ENCODE measurements around the gene NOTCH2NLA.
"Not testable (repeated sequence)": the region's sequence is repeated elsewhere in the genome, so short reads cannot be mapped to it uniquely, and the experiment has no call there.

Gene NOTCH2NLA

DNA sequence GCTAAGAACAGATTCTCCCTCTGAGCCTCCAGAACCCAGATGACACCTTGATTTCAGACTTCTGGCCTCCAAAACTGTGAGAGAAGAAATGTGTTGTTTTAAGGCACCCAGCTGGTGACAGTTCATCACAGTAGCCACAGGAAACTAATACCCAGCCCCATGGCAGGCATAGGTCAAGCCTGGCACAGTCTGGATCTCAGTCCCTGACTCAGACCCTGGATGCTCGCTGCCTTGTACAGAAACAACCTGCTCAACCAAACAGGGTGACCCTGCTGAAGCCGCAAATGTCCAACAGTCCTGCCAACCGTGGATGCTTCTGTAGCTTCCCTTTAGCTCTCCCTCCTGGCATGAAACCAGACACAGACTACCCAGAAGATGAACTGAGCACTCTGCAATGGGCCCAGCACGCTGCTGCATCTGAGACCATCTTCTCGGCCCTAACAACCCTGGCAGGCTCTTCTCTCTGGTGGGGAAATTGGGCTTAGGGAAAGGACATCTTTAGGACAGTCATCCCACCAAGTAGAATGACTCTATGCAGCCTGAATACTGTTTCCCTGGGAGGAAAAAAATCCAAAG is 7.3 kb upstream of the NOTCH2NLA start:
- DNase-seq (ENCODE audit: low read depth, low spot score); in situ Hi-C loops (cut with HindIII; ENCODE audit: low sequenced_read_pairs): not testable (repeated sequence)

GRCh38 chr1:146228144-146228682 is 608 bp downstream of the NOTCH2NLA start:
- peak overlapping the region; percentile 45 for H3K4me3 ChIP-seq (ENCODE audit: low read depth, low read length)
- in situ Hi-C loops (cut with HindIII; ENCODE audit: low sequenced_read_pairs); DNase-seq (ENCODE audit: low read depth, low spot score): not testable (repeated sequence)

More for the DNA sequence above, 7.3 kb upstream of the NOTCH2NLA start:
- H3K4me3 ChIP-seq (ENCODE audit: low read depth, low read length) = not testable (repeated sequence)

DNA sequence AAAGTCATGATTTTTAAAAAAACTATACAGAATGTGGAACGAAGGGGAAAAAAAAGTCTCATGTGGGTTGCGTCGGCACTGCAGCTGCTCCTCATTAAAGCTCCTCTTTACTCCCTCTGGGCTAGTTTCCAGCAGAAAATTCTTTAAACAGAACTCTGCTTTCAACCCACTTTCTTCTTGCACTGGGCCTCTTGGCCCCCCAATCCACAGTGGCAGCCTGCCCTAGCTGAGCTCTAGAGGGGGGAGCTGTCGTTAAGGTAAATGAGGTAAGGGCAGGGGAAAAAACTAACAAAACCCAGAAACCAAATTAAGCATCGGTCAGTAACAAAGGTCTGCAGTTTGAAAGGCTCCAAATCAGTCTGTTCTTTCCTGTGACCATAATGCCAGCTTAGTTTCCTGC is 54.3 kb downstream of the NOTCH2NLA start:
- H3K4me3 ChIP-seq (ENCODE audit: low read depth, low read length); DNase-seq (ENCODE audit: low read depth, low spot score); in situ Hi-C loops (cut with HindIII; ENCODE audit: low sequenced_read_pairs): not testable (repeated sequence)

GRCh38 chr1:146167740-146168139 is 61.1 kb downstream of the NOTCH2NLA start:
- in situ Hi-C loops (cut with HindIII; ENCODE audit: low sequenced_read_pairs); H3K4me3 ChIP-seq (ENCODE audit: low read depth, low read length); DNase-seq (ENCODE audit: low read depth, low spot score): not testable (repeated sequence)

DNA sequence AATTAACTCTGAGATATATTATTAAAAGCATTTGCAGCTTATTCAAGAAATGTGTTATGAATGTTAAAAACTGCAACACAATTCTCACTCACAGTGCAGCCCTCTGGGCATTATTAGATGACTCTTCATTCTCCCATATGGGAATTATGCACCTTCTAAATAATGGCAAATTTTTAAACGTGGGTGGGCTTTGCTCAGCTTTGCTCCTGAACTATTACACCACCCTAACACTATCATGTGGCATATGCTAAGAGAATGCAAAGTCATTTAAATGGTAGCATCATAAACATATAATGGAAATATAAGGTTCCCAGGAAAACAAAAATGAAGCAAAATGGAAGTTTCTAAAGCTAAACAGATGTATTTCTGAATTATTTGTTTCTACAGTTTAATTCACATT is 61.5 kb downstream of the NOTCH2NLA start:
- in situ Hi-C loops (cut with HindIII; ENCODE audit: low sequenced_read_pairs); H3K4me3 ChIP-seq (ENCODE audit: low read depth, low read length); DNase-seq (ENCODE audit: low read depth, low spot score): not testable (repeated sequence)

DNA sequence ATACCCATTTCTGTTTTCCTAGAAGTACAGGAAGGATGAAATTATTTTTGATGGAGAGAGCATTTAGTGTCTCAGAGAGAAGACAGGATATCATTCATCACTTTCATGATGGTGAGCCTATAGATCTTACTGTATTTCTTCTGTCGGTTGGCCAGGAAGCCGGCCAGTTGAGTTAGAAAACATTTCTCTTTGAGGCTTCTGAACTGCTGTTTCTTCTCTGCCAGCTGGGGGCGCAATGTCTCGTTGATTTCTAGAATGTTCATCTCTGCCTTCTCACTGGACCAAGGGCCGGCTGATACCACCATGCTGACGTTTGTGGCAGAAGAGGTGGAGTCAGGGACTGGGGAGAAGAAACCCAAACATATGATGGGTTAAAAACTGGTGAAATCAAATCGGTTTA is 84.4 kb downstream of the NOTCH2NLA start, which contains the start of gene NBPF10:
Gene NBPF10, minus strand, starts transcription at position 340 of the 400 bp plus-strand sequence. Its CDS starts 35 bp downstream, at position 305.
- DNase-seq (ENCODE audit: low read depth, low spot score); in situ Hi-C loops (cut with HindIII; ENCODE audit: low sequenced_read_pairs); H3K4me3 ChIP-seq (ENCODE audit: low read depth, low read length): not testable (repeated sequence)

Measured in astrocyte of the spinal cord (primary cell).